ENCODE measurements around the gene FRMD4A. TPM values are rescaled to one million over a fixed set of nuclear protein-coding genes. Genes with fewer than 3 reads are reported as not detected.

FRMD4A gene
- total and polyA plus RNA-seq, 2 experiments from 2014 or later: 5.4 to 10.3 TPM

DNA sequence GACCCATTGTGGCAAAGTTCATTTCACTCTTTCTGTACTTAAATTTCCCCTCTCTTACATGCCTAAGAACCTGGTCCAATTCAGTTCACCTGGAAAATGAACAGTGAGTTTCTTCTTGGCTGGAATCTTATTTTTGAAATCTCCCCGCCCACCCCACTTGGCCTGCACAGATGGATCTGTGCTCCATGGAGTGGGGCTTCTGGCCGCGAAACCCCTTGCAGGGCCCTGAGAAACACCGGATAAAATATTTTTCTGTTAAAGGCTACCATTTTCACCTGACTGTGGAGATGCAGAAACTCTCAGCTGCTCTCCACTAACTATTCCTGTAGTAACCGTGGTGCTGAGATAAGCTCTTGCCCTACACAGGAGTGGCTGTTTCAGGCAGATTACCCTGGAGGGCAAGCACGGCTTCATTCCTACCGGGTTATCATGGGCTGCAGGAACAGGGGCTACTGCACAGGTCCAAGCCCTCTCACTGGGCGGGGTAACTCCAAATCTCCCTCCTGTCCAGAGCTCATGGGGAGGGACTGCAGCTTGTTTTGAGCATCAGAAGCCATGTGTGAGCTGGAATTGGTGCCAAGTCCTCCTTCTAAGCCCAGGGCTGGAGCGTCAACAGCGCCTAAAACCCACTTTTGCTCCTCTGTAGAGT lies 625.1 kb downstream of the FRMD4A start:
- no peaks in the 10 kb centered on the region for H3K27me3 ChIP-seq
- 60% methylated on average over 10 of the region's 10 CpGs for WGBS (ENCODE audit: low lambda C conversion rate, missing lambda C conversion rate)
- peak; percentile 21 for DNase-seq (ENCODE audit: low spot score)
- H3K4me2 ChIP-seq: peak overlapping the region; percentile 91
- no peak overlapping the region for H3K4me3 ChIP-seq
- H2AFZ ChIP-seq: no peak overlapping the region
- H3K36me3 ChIP-seq (replicated peaks; ENCODE audit: insufficient read depth, low read depth): no peaks in the 10 kb centered on the region
- H3K27ac ChIP-seq: peak overlapping the region; percentile 10
- H3K79me2 ChIP-seq: peaks cover 17% of the 10 kb centered on the region
- H4K20me1 ChIP-seq (ENCODE audit: insufficient read depth, poor library complexity, severe bottlenecking): no peaks in the 10 kb centered on the region
- TF ChIP-seq EZH2phosphoT487 (IDR thresholded peaks at IDR 0.05; ENCODE audit: low read depth, severe bottlenecking, unreplicated experiment): no peak
- TF ChIP-seq, protein P1, sequence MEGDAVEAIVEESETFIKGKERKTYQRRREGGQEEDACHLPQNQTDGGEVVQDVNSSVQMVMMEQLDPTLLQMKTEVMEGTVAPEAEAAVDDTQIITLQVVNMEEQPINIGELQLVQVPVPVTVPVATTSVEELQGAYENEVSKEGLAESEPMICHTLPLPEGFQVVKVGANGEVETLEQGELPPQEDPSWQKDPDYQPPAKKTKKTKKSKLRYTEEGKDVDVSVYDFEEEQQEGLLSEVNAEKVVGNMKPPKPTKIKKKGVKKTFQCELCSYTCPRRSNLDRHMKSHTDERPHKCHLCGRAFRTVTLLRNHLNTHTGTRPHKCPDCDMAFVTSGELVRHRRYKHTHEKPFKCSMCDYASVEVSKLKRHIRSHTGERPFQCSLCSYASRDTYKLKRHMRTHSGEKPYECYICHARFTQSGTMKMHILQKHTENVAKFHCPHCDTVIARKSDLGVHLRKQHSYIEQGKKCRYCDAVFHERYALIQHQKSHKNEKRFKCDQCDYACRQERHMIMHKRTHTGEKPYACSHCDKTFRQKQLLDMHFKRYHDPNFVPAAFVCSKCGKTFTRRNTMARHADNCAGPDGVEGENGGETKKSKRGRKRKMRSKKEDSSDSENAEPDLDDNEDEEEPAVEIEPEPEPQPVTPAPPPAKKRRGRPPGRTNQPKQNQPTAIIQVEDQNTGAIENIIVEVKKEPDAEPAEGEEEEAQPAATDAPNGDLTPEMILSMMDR (IDR thresholded peaks at IDR 0.05; ENCODE audit: poor library complexity): no peak
- TF ChIP-seq EZH2 (IDR thresholded peaks at IDR 0.05; ENCODE audit: borderline replicate concordance): no peak
- H3K9me2 ChIP-seq (replicated peaks; ENCODE audit: insufficient read depth): no peaks in the 10 kb centered on the region
- no peaks in the 10 kb centered on the region for H3K9me3 ChIP-seq (ENCODE audit: low read depth)
- peaks cover 33% of the 10 kb centered on the region for H3K4me1 ChIP-seq (ENCODE audit: insufficient read depth)

DNA sequence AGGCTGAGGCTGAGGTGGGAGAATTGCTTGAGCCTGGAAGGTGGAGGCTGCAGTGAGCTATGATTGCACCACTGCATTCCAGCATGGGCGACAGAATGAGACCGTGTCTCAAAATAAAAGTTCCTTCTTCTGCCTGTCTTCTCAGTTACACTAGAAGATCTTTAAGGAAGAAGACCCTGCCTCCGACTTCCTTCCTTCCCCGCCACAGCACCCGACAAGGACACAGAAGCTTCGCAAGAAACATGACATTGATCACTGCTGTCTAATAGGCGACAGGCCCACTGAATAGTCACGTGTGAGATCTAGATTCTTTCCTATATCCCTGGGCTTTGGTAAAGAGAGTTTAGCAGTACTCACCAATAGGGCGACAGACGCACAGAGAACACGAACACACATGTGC lies 625.8 kb downstream of the FRMD4A start:
- TF ChIP-seq, protein P1 (IDR thresholded peaks at IDR 0.05; ENCODE audit: poor library complexity): no peak
- no peak for TF ChIP-seq EZH2phosphoT487 (IDR thresholded peaks at IDR 0.05; ENCODE audit: low read depth, severe bottlenecking, unreplicated experiment)
- no peak for TF ChIP-seq EZH2 (IDR thresholded peaks at IDR 0.05; ENCODE audit: borderline replicate concordance)
- Histone ChIP-seq H3K4me1 (ENCODE audit: insufficient read depth) (peaks cover 33% of the 10 kb centered on the region), H3K4me3 (no peak overlapping the region), H3K36me3 (replicated peaks; ENCODE audit: insufficient read depth, low read depth) (no peaks in the 10 kb centered on the region), H3K9me3 (ENCODE audit: low read depth) (no peaks in the 10 kb centered on the region), H2AFZ (no peak overlapping the region), H3K27me3 (no peaks in the 10 kb centered on the region), H4K20me1 (ENCODE audit: insufficient read depth, poor library complexity, severe bottlenecking) (no peaks in the 10 kb centered on the region), H3K27ac (no peak overlapping the region), H3K9me2 (replicated peaks; ENCODE audit: insufficient read depth) (no peaks in the 10 kb centered on the region), H3K79me2 (peaks cover 17% of the 10 kb centered on the region), H3K4me2 (no peak overlapping the region)
- DNase-seq (ENCODE audit: low spot score): no peak
- 81% methylated on average over 11 of the region's 11 CpGs for WGBS (ENCODE audit: low lambda C conversion rate, missing lambda C conversion rate)

DNA sequence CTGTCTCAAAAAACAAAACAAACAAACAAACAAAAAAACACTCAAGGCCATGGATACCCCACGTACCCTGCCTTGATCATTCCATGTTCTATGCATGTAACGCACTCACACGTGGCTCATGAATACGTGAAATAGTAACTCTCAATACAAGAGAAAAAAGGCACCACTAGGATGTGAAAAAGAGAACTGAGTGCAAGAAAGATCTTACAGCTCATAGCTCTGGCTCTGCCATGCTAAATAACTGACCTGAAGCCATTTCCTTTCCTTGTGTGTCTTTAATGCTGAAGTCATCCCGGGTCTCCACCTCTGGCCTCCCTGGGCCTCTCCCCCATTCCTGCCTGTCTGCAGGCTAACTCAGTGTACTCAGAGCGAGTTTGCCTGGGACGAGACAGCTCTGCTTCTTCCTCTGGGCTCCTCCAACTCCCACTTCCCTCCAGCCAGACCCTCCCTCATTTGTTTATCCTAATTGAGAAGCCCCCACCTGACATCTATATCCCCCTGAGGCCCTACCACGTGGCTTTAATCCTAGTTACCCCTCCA lies 626.7 kb downstream of the FRMD4A start:
- Histone ChIP-seq H3K27me3 (no peaks in the 10 kb centered on the region), H3K9me2 (replicated peaks; ENCODE audit: insufficient read depth) (no peaks in the 10 kb centered on the region), H4K20me1 (ENCODE audit: insufficient read depth, poor library complexity, severe bottlenecking) (no peaks in the 10 kb centered on the region), H3K4me2 (no peak overlapping the region), H3K9me3 (ENCODE audit: low read depth) (no peaks in the 10 kb centered on the region), H3K4me1 (ENCODE audit: insufficient read depth) (peaks cover 26% of the 10 kb centered on the region), H3K79me2 (peaks cover 17% of the 10 kb centered on the region), H3K36me3 (replicated peaks; ENCODE audit: insufficient read depth, low read depth) (no peaks in the 10 kb centered on the region), H3K27ac (no peak overlapping the region), H2AFZ (no peak overlapping the region), H3K4me3 (no peak overlapping the region)
- 89% methylated on average over 8 of the region's 8 CpGs for WGBS (ENCODE audit: low lambda C conversion rate, missing lambda C conversion rate)
- TF ChIP-seq EZH2phosphoT487 (IDR thresholded peaks at IDR 0.05; ENCODE audit: low read depth, severe bottlenecking, unreplicated experiment) (no peak), EZH2 (IDR thresholded peaks at IDR 0.05; ENCODE audit: borderline replicate concordance) (no peak)
- TF ChIP-seq, protein P1 (IDR thresholded peaks at IDR 0.05; ENCODE audit: poor library complexity): no peak
- no peak for DNase-seq (ENCODE audit: low spot score)

Data from hepatocyte (in vitro differentiated cells).